Liver (tissue), 3 donors: Measurements from ENCODE around the gene NTHL1.

Experiments
- FOXA1 ChIP-seq: IDR thresholded peaks from 2 replicates; pipeline ENCODE4 v1.6.1; 2016; ENCODE audit warnings: antibody characterized with exemption
- GABPA ChIP-seq, 2 donors: IDR thresholded peaks in 1 of 2; conservative IDR thresholded peaks in 1 of 2; 2 replicates each; pipeline ENCODE4 v1.6.1; 2016; ENCODE audit warnings: antibody characterized with exemption in 2 of 2, mild to moderate bottlenecking in 1 of 2, moderate library complexity in 1 of 2
- RAD21 ChIP-seq, 2 donors: IDR thresholded peaks; 2 replicates each; pipeline ENCODE4 v1.6.1; 2016; ENCODE audit warnings: antibody characterized with exemption in 2 of 2, mild to moderate bottlenecking in 2 of 2
- RXRA ChIP-seq, 2 donors: IDR thresholded peaks; 2 replicates each; pipeline ENCODE4 v1.6.1; 2017 to 2018; ENCODE audit warnings: antibody characterized with exemption in 2 of 2, mild to moderate bottlenecking in 1 of 2
- TF ChIP-seq, protein P1 (sequence below): IDR thresholded peaks from 2 replicates; pipeline ENCODE4 v1.6.1; 2016; ENCODE audit warnings: antibody characterized with exemption
- TF ChIP-seq, protein P2 (sequence below): IDR thresholded peaks from 2 replicates; pipeline ENCODE4 v1.6.1; 2016; ENCODE audit warnings: antibody characterized with exemption, mild to moderate bottlenecking
- TF ChIP-seq, protein P3 (sequence below): fragments of 150-350 bp; IDR thresholded peaks from 2 replicates; pipeline ENCODE4 v1.5.1; 2017; ENCODE audit warnings: improper control_type of control experiment, low read depth, low read length; ENCODE audit not compliant: missing input control
- donor health status: healthy.
- donor health status: healthy.

DNA sequence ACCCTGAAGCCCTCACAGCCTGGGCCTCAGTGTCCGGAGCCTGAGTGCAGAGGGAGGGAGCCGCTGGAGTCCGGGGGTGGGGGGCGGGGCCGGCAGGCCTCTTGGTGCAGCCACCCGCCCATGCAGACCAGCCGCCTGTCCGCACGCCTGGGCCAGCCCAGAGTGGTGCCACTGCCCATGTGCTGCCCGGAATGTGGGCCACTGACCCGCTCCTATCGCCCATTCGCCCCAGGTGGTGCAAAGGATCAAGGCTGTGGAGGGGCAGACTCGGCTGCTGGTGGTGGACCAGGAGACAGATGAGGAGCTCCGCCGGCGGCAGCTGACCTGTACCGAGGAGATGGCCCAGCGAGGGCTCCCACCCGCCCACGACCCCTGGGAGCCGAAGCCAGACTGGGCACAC lies 18.3 kb downstream of the NTHL1 start:
- TF ChIP-seq, protein P1, sequence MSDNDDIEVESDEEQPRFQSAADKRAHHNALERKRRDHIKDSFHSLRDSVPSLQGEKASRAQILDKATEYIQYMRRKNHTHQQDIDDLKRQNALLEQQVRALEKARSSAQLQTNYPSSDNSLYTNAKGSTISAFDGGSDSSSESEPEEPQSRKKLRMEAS: peak; percentile 20
- TF ChIP-seq, protein P2, sequence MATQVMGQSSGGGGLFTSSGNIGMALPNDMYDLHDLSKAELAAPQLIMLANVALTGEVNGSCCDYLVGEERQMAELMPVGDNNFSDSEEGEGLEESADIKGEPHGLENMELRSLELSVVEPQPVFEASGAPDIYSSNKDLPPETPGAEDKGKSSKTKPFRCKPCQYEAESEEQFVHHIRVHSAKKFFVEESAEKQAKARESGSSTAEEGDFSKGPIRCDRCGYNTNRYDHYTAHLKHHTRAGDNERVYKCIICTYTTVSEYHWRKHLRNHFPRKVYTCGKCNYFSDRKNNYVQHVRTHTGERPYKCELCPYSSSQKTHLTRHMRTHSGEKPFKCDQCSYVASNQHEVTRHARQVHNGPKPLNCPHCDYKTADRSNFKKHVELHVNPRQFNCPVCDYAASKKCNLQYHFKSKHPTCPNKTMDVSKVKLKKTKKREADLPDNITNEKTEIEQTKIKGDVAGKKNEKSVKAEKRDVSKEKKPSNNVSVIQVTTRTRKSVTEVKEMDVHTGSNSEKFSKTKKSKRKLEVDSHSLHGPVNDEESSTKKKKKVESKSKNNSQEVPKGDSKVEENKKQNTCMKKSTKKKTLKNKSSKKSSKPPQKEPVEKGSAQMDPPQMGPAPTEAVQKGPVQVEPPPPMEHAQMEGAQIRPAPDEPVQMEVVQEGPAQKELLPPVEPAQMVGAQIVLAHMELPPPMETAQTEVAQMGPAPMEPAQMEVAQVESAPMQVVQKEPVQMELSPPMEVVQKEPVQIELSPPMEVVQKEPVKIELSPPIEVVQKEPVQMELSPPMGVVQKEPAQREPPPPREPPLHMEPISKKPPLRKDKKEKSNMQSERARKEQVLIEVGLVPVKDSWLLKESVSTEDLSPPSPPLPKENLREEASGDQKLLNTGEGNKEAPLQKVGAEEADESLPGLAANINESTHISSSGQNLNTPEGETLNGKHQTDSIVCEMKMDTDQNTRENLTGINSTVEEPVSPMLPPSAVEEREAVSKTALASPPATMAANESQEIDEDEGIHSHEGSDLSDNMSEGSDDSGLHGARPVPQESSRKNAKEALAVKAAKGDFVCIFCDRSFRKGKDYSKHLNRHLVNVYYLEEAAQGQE: no peak
- no peak for TF ChIP-seq RAD21 (IDR thresholded peaks at IDR 0.05)
- TF ChIP-seq, protein P3, sequence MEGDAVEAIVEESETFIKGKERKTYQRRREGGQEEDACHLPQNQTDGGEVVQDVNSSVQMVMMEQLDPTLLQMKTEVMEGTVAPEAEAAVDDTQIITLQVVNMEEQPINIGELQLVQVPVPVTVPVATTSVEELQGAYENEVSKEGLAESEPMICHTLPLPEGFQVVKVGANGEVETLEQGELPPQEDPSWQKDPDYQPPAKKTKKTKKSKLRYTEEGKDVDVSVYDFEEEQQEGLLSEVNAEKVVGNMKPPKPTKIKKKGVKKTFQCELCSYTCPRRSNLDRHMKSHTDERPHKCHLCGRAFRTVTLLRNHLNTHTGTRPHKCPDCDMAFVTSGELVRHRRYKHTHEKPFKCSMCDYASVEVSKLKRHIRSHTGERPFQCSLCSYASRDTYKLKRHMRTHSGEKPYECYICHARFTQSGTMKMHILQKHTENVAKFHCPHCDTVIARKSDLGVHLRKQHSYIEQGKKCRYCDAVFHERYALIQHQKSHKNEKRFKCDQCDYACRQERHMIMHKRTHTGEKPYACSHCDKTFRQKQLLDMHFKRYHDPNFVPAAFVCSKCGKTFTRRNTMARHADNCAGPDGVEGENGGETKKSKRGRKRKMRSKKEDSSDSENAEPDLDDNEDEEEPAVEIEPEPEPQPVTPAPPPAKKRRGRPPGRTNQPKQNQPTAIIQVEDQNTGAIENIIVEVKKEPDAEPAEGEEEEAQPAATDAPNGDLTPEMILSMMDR: no peak
- no peak for TF ChIP-seq FOXA1
- TF ChIP-seq RXRA (IDR thresholded peaks at IDR 0.05): peak in 1 of 2 donors; percentile 67
- no peak for TF ChIP-seq GABPA (IDR thresholded peaks at IDR 0.05 in 1 of 2, conservative IDR thresholded peaks at IDR 0.05 in 1 of 2)
